Activated CD8-positive, alpha-beta memory T cell treated with anti-CD3 and anti-CD28 coated beads, Interleukin-2, amount 50 U/mL, for 1 hour (primary cell): Measurements from ENCODE around the gene IL1B.

Experiments
- DNase-seq: peaks from one replicate; pipeline ENCODE4 v3.0.0-alpha.2; 2020; ENCODE audit errors: extremely low read depth

IL1B gene

DNA sequence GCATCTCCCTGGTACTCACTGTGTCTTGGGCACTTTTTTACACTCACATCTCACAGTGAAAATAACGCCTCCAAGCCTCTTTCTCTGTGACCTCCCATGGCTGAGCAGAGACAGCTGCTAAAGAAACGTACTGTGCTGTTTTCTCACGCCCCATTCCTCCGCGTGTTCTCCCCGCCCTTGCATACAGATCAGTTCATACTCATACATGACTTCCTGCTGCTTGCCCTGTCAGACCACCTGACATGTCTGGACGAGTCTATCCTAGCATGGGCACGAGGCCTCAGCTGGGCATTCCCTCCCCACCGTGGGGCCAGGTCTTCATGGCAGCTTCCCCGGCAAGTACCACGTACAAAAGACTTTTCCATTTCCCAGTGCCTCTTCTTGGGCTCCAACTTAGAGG is 31.0 kb downstream of the IL1B start:
- DNase-seq, result no peak

DNA sequence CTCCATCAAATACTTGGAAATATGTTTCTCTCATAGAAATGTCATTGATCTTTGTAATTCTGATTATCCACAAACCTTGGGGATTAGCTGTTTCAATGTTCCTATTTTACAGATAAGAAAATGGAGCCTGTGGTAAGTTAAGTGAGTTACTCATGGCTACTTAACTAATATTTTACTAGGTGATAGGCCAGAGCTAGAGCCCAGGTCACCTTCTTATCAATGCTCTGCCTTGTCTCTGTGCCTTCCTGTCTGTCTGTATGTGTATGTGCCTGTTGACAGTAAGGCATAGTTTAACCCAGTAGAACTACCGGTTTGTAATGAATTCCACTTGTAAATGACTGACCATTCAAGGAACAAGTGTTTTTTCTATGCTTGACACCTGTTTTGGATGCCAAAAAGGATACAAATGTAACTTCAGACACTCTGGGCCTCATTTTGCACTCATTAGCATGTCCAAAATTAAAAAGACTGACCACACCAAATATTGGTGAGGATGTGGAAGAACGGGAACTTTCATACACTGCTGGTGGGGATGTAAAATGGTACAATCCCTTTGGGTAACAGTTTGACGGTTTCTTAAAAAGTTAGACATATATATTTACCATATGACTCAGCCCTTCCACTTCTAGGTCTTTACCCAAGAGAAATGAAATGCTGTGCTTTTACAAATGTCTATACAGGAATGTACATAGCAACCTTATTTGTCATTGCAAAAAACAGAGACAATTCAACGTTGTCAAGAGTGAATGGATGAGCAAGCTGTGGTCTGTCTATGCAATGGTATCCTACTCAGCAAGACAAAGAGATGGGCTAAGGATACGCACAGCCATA is 32.7 kb downstream of the IL1B start:
- DNase-seq, result no peak

DNA sequence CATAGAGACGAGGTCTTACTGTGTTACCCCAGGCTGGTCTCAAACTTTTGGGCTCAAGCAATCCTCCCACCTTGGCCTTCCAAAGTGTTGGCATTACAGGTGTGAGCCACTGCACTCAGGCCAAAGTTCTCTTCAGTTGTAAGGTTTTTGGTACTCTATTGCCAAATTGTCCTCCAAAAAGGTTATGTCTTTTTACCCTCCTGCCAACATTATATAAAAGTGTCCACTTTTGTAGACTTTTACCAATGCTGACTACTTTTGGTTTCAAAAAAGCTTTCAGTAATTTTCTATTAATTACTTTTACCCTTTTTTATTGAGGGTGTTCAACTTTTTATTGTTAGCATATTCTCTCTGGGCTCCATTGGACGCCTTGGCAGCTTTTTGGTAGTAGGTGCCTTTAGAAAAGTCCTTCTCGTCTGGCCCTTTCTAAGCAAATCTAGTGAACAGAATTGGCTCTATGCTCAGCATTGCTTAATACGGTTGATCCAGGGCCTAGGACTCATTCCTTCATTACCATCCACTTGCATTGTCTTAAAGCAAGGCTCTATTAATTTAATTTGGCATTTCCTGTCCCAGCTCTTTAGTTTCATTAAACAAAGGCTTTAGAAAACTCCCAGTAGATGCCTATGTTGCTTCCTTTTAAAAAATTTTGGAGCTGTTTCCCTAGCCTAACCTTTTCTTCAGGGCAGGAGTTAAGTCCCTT is 35.5 kb downstream of the IL1B start:
- DNase-seq, result no peak

DNA sequence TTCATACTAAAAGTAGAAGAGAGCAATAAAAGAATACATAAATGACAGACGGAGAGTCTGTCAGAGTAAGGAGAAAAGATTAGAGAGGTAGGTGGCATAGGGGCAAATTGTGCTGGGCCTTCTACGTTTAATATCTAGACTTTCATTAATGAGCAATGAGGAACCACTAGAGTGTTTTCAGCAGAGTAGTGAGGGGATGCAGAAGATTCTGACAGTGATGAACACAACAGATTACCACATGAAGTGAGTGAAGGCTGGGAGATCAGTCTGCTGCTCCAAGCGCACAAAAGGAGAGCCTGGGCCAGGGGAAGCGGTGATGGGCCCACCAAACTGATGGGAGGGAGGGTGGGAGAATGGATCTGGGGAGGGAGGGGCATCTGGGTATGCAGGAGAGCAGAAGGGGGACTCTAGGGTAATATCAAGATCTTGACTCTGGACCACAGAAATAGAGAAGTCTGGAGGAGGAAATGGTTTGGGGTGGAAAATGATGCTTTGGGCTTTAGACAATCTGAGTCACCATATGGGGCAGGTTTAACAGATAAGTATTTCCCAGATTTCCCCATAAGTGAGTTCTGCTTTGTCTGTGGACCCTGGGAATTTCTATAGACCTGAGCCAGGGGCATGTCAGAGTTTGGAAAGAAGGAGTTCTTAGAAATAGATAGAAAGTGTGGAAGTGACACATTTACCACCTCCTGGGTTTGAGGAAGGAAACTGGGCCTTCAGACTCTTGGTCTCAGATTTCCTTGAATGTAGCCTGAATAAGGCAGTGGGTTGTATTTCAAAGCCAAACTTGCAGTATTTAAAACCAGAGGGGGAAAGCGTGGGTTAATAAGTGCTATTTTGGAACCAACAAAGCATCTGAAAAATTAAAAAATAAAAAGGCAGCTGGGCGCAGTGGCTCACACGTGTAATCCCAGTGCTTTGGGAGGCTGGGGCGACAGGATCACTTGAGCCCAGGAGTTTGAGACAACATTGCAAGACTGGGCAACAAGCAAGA is 37.3 kb downstream of the IL1B start:
- no peak for DNase-seq

DNA sequence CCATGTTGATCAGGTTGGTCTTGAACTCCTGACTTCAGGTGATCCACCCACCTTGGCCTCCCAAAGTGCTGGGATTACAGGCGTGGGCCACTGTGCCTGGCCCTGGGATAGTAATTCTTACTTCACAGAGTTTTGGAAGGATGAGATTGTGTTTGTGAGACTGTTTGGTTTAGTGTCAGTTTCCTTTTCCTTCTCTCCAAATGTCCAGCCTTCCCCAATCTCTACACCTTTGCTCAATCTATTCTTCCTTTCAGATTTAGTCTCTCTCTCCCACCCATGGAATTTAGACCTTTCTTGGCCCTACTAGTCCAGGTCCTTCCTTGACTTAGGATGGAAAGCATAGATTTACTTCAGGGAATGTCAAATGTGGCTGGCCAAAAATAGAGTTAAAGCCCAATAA is 40.1 kb downstream of the IL1B start:
- no peak for DNase-seq

DNA sequence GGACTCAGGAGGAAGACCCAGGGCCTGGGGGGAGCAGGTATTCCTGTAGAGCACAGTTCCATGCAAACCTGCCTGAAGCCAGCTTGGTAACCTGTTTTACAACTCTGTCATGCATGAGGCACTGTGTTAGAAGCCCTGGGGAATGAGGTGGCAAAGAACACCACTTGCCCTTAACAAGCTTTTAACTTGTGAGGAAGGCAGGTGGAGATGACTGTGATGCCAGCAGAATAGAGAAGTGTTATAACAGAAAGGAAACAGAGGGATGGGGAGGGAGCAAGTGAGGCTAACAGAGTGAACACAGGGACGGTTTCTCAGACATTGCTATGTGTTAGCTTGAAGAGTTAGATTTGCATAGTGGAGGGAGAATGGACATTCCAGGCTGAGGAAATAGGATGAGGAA is 40.8 kb downstream of the IL1B start:
- no peak for DNase-seq

DNA sequence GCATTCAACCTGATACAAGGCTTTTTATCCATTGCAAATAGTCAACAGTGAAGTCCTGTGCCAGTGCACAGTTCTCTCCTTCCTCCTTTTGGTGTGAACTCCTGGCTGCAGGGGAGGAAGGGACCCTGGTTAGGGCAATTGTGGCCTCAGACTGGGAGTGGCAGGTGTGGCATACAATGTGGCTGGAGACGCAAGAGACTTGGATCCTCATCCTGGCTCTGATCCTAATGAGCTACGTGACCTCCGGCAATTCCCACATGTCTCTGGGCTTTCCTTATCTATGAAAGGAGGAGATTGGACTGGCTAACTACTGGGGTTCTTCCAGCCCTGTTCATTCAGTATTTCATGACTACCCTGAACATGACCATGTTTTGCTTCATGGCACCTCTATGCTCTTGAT is 41.7 kb downstream of the IL1B start:
- no peak for DNase-seq

DNA sequence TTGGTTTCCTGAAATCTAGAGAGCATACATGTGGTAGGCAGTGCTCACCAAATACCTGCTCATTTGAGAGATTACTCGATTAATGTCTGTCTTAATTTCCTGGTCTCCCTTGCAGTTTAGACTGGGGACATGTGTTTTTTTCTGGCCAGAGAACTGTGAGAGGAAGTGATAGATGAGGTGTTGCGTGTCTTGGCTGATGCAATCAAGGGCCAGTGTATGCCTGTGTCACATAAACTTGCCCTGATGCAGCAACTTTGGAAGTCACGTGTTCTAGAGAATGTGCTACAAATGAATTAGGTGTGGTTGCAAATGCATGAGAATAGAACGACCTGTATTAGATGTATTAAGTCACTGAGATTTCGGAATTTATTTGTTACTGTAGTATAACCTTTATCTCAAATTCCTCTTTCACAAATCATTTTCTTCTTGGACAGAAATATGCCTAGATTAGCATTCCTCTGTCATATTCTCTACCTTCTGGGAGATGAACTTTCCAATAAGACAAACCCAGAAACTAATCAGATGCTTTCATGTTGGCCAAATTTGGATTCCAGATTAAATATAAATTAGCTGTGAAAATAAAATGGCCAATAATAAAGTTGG is 42.3 kb downstream of the IL1B start:
- DNase-seq, result no peak

DNA sequence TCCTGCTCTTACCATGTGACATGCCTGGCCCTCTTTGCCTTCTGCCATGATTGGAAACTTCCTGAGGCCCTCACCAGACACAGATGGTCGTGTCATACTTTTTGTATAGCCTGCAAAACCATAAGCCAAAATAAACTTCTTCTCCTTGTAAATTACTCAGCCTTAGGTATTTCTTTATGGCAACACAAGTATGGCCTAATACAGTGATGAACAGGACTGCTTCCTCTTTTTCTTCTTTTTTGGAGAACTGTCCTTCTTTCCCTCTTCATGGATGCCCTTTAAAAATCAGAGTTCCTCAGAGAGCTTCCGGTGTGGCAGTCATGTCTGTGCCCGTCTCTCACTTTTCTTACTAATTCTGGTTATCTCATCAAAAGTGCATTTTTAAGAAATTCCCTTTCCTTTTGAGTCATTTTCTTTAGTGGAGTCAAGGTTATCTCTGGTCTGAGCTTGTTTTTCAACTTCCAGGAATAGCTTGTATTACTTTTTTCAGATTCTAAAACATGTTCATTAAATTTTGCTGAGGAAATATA is 43.1 kb downstream of the IL1B start:
- no peak for DNase-seq

DNA sequence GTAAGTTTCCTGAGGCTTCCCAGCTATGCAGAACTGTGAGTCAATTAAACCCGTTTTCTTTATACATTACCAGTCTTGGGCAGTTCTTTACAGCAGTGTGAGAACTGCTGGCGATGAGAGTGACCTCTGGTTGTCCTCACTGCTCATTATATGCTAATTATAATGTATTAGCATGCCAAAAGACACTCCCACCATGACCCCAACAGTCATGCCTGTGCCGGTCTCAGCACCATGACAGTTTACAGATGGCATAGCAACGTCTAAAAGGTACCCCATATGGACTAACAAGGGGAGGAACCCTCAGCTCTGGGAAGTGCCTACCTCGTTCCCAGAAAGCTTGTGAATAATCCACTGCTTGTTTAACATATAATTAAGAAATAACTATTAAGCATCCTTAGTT is 44.2 kb downstream of the IL1B start:
- no peak for DNase-seq

DNA sequence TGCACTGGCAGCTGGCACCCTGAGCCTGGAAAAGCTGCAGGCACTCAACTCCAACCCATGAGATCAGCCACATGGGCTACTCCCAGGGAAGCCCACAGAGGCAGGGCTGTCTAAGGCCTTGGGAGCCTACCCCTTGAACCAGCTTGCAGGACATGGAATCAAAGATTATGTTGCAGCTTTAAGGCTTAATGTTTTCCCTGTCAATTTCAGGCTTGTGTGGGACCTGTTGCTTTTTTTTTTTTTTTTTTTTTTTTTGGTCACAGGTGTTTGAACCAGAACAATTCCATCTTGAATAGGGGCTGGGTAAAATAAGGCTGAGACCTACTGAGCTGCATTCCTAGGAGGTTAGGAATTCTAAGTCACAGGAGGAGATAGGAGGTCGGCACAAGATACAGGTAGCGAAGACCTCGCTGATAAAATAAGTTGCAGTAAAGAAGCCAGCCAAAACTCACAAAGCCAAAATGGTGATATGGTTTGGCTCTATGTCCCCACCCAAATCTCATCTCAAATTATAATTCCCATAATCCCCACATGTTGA is 44.8 kb downstream of the IL1B start:
- no peak for DNase-seq

DNA sequence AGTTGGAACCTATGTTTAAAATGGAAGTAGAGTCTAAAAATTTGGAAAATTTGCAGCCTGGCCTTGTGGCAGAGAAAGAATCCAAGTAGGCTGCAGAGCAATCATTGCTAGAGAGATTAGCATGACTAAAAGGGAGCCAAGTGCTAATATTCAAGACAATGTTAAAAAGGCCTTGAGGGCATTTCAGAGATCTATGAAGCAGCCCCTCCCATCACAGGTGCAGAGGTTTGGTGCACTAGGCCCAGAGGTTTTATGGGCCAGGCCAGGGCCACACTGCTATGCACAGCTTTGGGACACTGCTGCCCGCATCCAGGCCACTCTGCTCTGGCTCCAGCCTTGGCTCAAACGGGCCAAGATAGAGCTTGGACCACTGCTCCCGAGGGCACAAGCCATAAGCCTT is 45.6 kb downstream of the IL1B start:
- DNase-seq, result no peak

DNA sequence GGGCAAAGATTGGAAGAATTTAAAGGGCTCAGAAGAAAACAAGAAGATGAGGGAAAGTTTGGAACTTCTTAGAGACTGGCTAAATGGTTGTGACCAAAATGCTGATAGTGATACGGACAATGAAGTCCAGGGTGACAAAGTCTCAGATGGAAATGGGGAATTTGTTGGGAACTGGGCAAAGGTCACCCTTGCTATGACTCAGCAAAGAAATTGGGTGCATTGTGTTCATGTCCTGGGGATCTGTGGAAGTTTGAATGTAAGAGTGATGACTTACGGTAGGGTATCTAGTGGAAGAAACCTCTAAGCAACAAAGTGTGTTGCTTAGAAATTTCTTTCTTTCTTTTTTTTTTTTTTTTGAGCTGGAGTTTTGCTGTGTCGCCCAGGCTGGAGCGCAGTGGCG is 46.3 kb downstream of the IL1B start:
- DNase-seq, result no peak

DNA sequence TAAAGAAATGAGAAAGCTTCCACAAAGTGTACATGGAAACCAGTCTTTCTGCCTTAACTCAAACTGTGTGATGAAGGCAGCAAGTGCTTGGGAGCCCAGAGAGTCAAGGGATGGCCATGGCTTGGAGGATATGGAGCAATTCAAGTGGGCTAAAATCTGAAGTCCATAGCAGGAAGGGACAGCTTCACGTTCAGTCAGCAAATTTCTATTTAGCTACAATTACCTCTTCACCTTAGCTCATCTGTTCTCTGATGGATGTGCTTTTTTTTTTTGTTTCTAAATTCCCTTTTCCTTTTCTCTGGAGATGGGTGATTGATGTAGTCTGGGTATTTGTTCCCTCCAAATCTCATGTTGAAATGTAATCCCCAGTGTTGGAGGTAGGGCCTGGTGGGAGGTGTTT is 47.4 kb downstream of the IL1B start:
- no peak for DNase-seq

DNA sequence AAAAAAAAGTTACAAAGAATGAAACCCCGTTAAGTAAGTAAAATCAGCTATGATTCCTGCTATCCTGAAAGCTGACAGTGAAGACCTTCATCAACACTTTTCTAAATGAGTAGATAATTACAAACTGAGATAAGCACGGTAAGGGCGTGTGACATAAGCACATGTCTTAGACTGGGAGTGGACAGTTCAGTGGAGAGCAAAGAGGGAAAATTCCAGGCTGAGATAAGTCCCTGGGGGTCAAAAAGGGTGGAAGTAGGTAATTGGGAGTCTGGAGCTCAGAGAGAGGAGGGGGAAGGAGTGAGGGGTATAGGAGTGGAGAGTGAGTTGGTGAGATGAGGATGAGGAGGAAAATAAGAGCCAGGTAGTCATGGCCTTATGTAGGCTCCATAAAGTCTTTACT is 47.9 kb downstream of the IL1B start:
- DNase-seq, result no peak

DNA sequence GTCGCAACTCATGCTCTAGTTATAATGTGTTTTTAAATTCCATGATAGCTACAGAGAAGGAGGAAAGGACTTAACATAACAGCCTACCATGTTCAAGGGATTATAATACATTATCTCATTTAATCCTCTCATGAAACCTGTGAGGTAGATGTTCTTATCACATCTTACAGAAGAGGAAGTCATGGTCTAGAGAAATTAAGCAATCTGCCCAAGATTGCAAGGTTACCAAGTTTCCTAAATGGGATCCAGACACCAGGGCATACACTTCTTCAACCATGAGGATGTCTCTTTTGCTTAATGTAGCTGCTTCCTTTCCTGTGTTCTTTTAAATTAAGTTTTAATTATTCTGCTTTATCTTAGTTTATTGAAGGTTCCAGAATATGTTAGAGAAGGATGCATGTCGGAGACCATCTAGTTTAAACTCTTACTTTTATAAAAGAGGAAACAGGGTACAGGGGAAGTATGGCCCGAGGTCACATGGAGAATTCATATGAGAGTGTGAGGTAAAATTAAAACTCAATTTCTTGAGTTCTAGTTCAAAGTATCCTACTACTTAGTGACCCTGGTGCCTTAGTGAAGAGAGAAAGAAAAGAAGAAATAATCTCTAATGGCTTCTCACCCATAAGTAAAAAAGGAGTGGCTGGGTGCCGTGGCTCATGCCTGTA is 48.7 kb downstream of the IL1B start:
- no peak for DNase-seq

DNA sequence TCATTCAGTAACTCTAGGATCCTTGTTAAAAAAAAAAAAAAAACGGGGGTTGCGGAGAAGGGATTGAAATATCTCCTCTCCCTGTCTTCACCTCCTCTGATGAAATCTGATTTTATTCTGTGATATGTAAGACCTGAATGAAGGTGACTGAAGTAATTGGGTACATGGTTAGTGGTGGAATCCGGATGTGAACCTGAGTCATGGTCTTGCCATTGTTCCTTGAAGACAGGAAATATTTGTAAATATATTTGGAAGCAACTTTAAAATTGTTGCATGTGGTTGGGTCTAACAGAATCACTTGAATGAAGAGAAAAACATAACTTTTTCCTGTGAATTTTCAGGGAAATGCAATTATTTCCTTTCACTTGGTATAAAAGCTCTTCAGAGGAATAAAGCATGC is 49.3 kb downstream of the IL1B start:
- DNase-seq, result no peak

DNA sequence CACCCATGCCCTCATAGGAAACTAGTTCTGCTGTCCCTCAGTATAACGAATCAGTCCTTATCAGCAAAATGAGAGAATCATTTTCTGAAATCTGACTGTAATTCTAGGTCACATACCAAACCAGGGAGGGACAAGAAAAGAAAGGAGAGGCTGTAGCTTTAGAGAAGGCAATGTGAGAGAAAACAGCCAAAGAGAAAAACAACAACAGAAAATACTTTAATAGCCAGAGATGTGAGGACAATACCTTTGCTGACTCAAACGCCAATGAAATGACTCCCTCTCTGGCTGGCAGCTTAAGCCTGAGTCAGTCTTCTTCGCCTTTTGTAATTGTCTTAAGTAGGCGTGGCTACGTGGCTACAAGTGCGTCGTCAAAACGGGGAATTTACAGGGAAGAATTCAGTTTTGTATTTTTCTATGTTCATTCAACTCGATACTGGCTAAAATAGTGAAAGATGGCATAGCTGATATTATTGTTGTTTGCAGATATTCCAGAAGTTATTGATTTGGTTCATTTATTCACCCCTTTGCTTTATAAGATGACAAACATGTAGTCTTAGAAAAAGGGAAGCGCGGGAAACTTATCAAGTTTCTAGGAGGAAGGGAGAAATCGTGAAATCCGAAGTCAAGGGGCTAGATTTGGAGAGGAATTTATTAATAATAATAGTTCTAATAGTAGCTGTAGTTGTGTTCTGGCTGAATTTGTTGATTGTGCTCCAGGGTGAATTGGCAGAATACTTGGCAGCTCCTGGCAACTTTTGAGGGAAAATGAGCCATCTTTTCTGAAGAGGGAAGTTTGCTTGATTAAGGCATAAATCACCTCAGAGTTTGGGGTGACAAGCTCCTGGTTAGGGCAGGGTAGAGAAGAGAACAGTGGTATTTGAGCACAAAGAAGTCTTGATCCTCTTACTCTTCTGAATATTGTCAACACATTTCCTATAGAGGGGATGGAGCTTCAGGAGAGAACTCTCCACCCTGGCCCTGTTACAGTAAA is 52.1 kb downstream of the IL1B start, which contains the start of gene IL1A:
TSS of gene IL1A (minus strand) at position 295 of the 991 bp plus-strand sequence. CDS start 723 bp downstream, outside the sequence.
- no peak for DNase-seq

DNA sequence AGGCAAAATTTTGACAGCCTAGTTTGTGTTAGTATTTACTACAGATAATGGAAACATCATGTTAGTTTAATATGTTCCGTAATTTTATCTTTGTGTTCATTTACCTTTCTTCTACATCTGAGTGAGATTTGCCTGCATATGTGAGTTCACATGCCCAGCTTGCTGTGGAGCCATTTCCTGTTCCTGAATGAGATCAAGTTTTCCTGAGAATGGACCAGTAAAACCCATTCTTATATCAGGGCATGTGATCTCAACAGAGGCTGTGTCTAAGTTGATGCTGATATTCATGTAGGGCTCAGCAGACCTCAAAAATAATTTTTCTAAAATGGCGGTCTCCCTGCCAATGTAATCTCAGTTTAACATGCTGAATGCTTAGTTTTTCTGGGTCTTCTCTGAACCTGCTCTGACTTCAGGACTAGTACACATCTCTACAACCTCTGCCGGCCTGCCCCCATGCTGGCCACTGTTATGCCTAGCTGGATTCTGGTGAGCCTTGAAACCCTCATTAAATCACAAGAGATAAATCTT is 53.3 kb downstream of the IL1B start:
- DNase-seq, result no peak
